Measurements from ENCODE around the gene ENPP5.

ENPP5 gene

GRCh38 chr6:46170357-46171289 is at the start of gene ENPP5:
ENPP5 (minus strand) TSS chr6:46170980; CDS start chr6:46168262, 2,718 bp downstream.
- DNase-seq = peak; percentile 89 to 92

- DNase-seq = no peak
Observed at GRCh38 chr6:46219661-46220060, 48.9 kb upstream of the ENPP5 start.

GRCh38 chr6:46218457-46218856 is 47.7 kb upstream of the ENPP5 start:
- DNase-seq = no peak

- DNase-seq = no peak
Observed at GRCh38 chr6:46217671-46218131, 46.9 kb upstream of the ENPP5 start.

- no peak for DNase-seq
Observed at GRCh38 chr6:46216879-46217278, 46.1 kb upstream of the ENPP5 start.

GRCh38 chr6:46215777-46216176 is 45.0 kb upstream of the ENPP5 start:
- DNase-seq = no peak

GRCh38 chr6:46215213-46215612 is 44.4 kb upstream of the ENPP5 start:
- DNase-seq = no peak

- DNase-seq = no peak
Observed at GRCh38 chr6:46211917-46212316, 41.1 kb upstream of the ENPP5 start.

GRCh38 chr6:46210294-46210693 is 39.5 kb upstream of the ENPP5 start:
- no peak for DNase-seq

GRCh38 chr6:46208303-46208702 is 37.5 kb upstream of the ENPP5 start:
- DNase-seq = no peak

GRCh38 chr6:46207174-46207573 is 36.4 kb upstream of the ENPP5 start:
- no peak for DNase-seq

GRCh38 chr6:46204880-46205650 is 34.3 kb upstream of the ENPP5 start:
- no peak for DNase-seq

- no peak for DNase-seq
Observed at GRCh38 chr6:46203391-46204177, 32.8 kb upstream of the ENPP5 start.

GRCh38 chr6:46201702-46202101 is 30.9 kb upstream of the ENPP5 start:
- no peak for DNase-seq

- no peak for DNase-seq
Observed at GRCh38 chr6:46199387-46199786, 28.6 kb upstream of the ENPP5 start.

- no peak for DNase-seq
Observed at GRCh38 chr6:46191961-46192360, 21.2 kb upstream of the ENPP5 start.

- DNase-seq = no peak
Observed at GRCh38 chr6:46190889-46191288, 20.1 kb upstream of the ENPP5 start.

GRCh38 chr6:46189726-46190125 is 18.9 kb upstream of the ENPP5 start:
- DNase-seq = no peak

GRCh38 chr6:46186583-46186982 is 15.8 kb upstream of the ENPP5 start:
- DNase-seq = no peak

- DNase-seq = no peak
Observed at GRCh38 chr6:46184114-46184513, 13.3 kb upstream of the ENPP5 start.

GRCh38 chr6:46175976-46176375 is 5.2 kb upstream of the ENPP5 start:
- DNase-seq = no peak

GRCh38 chr6:46175446-46175845 is 4.7 kb upstream of the ENPP5 start:
- DNase-seq = no peak

- no peak for DNase-seq
Observed at GRCh38 chr6:46174904-46175303, 4.1 kb upstream of the ENPP5 start.

All from NCI-H1930 (cell line).